HG03103 (cell line): Measurements from ENCODE around the gene CHODL.

Experiments used
- ATAC-seq: cut with Tn5 transposase; IDR thresholded peaks from one replicate; pipeline ENCODE4 v1.9.1; 2021; ENCODE audit warnings: low read depth; ENCODE audit not compliant: unreplicated experiment

CHODL gene, protein sequence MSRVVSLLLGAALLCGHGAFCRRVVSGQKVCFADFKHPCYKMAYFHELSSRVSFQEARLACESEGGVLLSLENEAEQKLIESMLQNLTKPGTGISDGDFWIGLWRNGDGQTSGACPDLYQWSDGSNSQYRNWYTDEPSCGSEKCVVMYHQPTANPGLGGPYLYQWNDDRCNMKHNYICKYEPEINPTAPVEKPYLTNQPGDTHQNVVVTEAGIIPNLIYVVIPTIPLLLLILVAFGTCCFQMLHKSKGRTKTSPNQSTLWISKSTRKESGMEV

GRCh38 chr21:18244671-18245463 is at the start of gene CHODL:
TSS of gene CHODL (plus strand) at chr21:18244833. CDS start at chr21:18245224, 391 bp downstream.
- no peak for ATAC-seq

DNA sequence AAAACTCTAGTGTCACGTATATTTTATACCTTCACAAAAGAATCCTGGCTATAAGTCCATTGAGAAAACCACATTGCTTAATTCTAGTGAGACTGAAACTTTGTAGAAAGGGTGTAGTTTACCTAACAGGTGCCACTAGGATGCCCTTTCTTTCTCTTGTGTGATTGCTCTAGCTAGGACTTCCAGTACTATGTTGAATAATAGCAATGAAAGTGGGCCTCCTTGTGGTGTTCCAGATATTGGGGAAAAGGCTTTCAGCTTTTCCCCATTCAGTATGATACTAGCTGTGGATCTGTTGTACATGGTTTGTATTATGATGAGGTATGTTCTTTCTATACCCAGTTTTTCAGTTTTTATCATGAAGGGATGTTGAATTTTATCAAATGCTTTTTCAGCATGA is 39.7 kb upstream of the CHODL start:
- ATAC-seq: no peak

DNA sequence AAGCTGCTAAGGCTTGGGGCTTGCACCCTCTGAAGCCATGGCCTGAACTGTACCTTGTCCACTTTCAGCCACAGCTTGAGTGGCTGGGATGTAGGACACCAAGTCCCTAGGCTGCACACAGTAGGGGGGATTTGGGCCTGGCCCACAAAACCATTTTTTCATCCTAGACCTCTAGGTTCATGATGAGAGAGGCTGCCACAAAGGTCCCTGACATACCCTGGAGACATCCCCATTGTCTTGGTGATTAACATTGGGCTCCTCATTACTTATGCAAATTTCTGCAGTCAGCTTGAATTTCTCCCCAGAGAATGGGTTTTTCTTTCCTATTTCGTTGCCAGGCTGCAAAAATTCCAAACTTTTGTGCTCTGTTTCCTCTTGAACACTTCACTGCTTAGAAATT is 26.3 kb upstream of the CHODL start:
- ATAC-seq: no peak

- ATAC-seq: no peak
Observed at GRCh38 chr21:18220498-18220897, 24.1 kb upstream of the CHODL start.

DNA sequence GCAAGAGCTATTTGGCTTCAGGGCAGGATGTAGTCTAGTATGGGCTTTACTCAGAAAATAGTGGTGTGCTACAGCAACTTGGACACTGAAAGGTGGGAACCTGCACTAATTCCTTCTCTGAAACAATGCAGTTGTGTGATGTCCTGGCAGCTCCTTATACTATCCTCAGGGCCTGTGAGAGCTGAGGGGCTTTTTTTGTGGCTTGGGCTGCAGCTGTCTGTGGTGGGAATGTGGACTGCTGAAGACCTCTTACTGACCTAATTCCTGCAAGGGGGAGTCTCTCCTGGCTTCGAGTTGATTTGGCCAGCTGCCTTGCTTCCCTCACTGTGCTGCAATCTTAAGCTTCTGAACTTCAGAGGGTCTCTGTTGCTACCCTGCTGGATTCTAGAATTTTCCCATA is 22.3 kb upstream of the CHODL start:
- no peak for ATAC-seq

- ATAC-seq: no peak
Observed at GRCh38 chr21:18228060-18228739, 16.4 kb upstream of the CHODL start.

DNA sequence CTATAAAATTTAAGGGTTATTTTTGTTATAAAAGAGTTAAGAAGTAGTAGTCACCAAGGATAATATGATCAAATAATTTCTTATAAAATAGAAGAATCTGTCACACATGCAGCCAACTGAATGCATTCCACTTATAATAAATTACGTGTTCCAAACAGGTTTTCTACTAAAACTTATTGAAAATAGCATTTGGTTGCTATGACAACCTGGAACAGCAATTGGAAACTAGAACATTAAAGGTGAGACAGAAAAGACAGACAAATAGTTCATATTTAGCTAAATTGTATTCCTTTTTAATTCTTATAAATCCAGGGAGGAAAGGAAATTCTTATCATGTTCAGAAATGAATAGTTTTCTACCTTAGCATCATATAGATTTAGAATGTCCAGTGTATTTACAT is 9.1 kb upstream of the CHODL start:
- ATAC-seq: no peak

DNA sequence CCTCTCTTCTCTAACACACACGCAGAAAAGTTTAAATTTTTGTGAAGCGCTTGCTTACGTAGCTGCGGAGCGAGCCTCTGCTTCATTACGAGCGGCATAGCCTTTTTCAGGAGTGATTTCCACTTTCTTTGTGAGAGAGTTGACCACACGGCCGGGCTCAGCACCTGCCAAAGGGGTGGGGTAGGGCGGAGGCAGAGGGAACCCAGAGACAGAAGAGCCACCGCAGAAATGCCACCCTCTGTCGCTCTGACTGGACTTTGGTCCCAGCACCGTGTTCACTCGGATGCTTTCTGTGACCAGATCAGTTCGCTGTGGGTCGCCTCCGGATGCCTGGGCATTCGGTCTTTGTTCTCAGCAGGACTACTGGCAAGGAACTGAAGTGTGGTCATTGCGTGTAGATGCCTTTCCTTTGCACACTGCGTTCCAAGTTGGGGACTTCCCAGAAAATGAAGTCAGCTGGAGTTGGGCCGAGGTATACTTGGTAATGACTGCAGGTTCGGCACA is 883 bp downstream of the CHODL start:
- no peak for ATAC-seq

GRCh38 chr21:18248171-18248570 is 3.5 kb downstream of the CHODL start:
- ATAC-seq: no peak

GRCh38 chr21:18249672-18250071 is 5.0 kb downstream of the CHODL start:
- no peak for ATAC-seq

- ATAC-seq: no peak
Observed at GRCh38 chr21:18251065-18251464, 6.4 kb downstream of the CHODL start.

- no peak for ATAC-seq
Observed at GRCh38 chr21:18252256-18252655, 7.6 kb downstream of the CHODL start.

DNA sequence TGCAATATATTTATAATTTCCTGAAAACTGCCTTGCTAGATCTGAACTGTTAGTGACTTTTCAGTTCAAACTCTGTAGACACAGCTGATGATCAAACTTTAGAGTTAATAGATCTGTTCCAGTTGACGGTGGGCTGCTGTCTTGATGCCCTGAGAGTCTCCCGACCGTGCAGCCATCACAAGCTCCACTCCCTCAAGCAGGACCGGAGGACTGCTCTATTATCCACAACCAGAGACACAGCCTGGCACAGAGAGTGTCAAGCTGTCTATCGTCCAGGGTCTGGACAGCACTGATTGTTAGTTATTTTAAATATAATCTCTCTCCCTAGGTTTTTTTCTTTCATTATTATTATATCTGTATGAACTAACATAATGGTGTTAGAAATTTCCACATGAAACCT is 8.0 kb downstream of the CHODL start:
- no peak for ATAC-seq

GRCh38 chr21:18253221-18253620 is 8.6 kb downstream of the CHODL start:
- ATAC-seq: no peak

DNA sequence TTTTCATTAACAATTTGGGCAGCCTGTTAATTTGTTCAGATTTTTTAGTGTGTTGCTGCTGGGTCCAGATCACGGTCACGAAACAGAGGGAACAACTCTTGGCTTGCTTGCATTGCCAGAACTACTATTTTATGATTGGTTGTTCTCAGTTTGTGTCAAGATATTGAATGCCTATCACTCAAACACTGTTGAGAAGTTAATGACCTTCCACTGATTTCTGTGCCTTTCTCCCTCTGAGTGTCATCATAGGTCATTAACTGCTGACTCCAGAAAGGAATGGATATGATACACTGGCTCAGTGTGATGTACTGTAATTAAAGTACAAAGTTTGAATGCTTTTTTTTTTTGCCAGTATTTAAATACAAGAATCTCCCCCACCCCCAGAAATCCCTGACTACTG is 9.2 kb downstream of the CHODL start:
- ATAC-seq: no peak

- ATAC-seq: no peak
Observed at GRCh38 chr21:18265944-18266343, 21.3 kb downstream of the CHODL start.

DNA sequence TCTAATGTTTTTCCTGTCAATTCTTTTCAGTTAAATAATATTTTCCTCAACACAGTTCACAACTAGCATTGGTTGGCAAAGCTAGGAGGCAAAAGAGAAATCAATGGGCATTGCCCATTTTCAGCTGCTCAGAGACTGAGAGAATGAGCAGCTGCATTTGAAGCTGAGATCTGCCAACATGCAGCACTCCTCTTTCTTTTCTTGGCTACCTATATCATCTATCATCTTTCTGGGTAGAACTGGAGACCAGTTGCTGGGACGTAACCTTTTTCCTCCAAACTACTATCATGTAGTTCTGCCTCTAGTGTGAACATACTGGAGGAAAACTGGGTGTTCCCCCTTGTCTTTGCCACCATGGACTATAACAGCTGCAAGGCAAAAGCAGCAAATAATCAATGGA is 22.9 kb downstream of the CHODL start:
- ATAC-seq: no peak

GRCh38 chr21:18268906-18269305 is 24.3 kb downstream of the CHODL start:
- no peak for ATAC-seq

GRCh38 chr21:18269856-18270255 is 25.2 kb downstream of the CHODL start:
- no peak for ATAC-seq

DNA sequence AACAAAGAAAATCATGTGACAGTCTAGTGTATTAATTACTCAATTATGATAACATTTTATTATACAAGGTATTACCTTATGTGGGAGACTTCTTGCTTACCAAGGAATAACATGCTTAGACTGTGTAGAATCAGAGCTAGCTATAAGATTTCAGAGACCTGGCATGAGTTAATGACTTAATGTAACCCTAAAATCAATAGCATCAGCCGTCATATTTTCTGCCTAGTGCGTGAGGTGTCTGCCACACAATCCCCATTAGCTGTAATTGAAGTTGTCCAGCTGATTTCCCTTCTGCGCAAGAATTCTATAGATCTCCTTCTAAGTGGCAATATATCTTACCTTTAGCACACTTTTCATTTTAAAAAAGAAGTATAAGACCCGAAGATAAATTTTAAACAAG is 28.8 kb downstream of the CHODL start:
- ATAC-seq: no peak

DNA sequence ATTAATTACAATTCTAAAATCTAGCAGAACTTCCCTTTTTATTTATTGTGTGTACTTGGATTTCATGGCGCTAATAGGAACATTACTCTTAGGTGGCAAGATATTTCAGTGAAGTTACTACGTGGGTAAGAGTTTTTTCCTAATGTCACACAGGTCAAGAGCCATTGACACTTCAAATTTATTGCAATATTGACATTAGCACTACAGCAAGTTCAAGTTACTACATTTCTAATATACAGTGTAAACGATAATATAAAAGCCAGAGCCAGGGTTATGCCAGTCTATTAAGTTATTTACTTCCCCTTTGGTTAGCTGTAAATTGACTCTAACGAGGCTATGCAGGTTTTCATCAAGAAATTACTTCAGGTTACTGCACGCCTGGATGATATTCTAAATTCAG is 29.7 kb downstream of the CHODL start:
- ATAC-seq: no peak
